ENCODE results near the gene DOCK7.

DOCK7 gene

DNA sequence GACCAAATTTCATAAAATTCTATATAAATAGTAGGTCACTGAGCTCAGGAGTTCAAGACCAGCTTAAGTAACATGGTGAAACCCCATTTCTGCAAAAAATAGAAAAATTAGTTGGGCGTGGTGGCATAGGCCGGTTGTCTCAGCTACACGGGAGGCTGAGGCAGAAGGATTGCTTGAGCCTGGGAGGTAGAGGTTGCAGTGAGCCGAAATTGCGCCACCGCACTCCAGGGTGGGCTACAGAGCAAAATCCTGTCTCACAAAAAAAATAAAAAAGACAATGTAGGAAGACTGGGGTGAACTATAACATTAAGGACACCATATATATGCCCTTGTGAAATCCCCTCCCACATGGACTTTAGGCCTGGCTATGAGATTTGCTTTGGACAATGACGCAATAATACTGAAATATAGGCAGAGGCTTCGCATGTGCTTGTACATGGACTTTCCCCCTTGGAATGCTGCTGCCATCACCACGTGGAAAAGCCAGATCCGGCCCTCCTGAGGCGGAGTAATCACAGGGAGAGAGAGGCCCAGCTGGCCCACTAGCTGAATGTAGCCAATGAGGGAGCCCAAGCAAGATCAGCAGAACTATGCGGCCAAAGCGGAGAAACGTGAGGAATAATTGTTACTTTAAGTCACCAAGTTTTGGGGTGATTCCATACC is 264.5 kb downstream of the DOCK7 start:
- no peak for DNase-seq

DNA sequence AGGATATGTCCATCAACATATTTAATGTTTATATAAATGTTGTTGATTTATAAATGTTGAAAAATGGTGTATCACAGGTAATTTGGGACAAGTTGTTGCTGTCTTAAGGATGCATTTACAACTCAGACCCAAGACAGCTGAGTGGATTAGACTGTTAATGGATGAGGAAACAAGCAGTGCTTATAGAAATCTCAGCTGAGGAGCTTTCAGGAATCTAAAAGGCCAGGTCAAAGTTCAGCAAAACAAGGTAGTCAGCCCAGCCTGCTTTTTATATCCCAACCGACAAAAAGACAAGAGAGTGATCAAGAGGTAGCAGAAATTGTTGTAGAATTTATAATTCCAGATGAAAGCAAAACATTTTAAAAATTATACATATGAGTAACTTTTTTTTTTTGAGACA is 268.0 kb downstream of the DOCK7 start:
- DNase-seq, result no peak

DNA sequence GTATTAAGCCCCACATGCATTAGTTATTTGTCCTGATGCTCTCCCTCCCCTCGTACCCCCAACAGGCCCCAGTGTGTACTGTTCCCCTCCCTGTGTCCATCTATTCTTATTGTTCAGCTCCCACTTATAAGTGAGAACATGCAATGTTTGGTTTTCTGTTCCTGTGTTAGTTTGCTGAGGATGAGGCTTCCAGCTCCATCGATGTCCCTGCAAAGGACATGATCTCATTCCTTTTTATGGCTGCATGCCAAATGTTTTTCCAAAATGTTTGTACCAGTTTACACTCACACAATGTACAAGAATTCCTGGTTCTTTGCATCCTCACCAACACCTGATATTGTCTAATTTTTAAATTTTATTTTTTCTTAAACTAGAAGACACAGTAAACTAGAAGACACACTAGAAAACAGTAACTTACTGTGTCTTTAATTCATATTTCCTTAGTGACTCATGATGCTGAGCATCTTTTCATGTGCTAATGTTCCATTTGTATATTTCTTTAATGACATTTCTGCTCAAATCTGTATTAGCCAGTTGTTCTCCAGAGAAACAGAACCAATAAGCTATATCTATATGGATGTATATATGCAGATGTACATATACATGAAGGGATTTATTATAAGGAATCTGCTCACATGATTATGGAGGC is 270.7 kb downstream of the DOCK7 start:
- DNase-seq, result no peak

DNA sequence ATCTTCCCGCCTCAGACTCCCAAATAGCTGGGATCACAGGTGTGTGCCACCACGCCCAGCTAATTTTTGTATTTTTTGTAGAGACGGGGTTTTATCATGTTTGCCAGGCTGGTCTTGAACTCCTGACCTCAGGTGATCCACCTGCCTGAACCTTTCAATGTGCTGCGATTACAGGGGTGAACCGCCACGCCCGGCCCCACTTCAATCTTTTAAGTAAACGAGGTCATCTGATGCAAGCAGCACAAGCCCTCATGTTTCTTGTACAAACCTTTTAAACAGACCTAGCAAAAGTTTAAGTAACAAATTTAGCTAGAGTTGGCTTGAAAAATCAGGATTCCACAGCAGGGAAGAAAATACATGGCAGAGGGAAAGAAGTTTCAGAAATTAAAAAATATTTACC is 272.5 kb downstream of the DOCK7 start:
- DNase-seq, result no peak

DNA sequence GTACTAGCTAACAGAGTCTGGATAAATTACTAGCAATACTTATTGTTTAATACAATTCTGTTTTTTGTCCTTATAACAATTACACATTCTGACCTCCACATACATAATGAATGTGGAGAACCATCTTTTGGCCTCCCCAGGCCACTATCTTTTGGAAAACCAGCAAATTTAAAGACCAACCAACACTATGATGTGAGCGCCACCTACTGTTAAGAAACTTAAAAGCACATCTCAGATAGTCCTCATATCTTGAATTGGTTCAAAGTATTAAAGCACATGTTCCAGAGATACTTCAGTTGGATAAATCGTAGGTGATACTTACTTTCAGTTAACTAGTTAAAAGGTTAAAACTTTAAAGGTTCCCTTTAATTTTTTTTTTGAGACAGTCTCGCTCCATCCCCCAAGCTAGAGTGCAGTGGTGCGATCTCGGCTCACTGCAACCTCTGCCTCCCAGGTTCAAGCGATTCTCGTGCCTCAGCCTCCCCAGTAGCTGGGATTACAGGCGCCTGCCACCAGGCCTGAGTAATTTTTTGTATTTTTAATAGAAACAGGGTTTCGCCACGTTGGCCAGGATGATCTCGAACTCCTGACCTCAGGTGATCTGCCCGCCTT is 280.7 kb downstream of the DOCK7 start:
- peak in 3 of 56 donors; percentile 12 to 56 (median 44) for DNase-seq

DNA sequence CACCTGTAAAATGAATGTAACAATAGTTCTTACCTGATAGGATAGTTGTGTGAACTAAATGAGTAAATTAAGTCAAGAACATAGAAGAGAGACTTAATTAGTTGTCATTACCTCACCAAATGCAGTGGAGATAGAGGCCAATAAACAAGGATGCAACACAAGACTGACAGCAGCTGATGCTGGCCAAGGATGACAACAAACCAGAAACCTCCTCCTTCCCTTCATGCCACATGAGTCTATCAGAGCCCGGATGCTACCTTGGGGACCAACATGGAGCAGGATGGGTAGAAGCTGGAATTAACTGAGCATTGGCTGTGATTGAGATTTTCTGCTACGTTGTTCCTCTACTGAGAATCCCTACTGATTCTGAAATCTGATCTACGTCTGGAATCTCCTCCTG is 281.6 kb downstream of the DOCK7 start:
- no peak for DNase-seq

DNA sequence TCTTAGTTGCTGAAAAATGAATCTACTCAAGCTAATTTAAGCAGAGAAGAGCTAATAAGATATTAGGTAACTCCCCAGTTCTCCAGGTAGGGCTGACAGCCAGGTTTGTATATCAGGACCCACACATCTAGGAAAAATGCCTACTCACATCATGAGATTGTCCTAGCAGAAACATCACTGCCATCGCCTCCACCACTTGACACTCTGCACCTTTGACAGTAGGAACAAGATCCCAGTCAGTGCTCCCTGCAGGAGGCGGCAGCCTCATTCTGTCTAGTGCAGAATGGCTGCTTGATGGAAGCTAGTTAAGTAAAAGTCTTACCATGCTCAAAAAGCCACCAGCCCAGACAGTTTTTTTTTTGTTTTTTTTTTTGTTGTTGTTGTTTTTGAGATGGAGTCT is 282.9 kb downstream of the DOCK7 start:
- no peak for DNase-seq

Data from amygdala (tissue), 56 donors.